ENCODE results near the gene GFAP.

GRCh38 chr17:44914698-44915271 lies 515 bp downstream of the GFAP start:
- no peak for TF ChIP-seq ZNF274 (IDR thresholded peaks at IDR 0.05; ENCODE audit: low read depth, low read length)
- TF ChIP-seq YY1 (IDR thresholded peaks at IDR 0.05; ENCODE audit: insufficient read depth, insufficient read length), result no peak
